ENCODE results near the gene MCRS1.
"Not testable (repeated sequence)": the region's sequence is repeated elsewhere in the genome, so short reads cannot be mapped to it uniquely, and the experiment has no call there.

MCRS1 gene

DNA sequence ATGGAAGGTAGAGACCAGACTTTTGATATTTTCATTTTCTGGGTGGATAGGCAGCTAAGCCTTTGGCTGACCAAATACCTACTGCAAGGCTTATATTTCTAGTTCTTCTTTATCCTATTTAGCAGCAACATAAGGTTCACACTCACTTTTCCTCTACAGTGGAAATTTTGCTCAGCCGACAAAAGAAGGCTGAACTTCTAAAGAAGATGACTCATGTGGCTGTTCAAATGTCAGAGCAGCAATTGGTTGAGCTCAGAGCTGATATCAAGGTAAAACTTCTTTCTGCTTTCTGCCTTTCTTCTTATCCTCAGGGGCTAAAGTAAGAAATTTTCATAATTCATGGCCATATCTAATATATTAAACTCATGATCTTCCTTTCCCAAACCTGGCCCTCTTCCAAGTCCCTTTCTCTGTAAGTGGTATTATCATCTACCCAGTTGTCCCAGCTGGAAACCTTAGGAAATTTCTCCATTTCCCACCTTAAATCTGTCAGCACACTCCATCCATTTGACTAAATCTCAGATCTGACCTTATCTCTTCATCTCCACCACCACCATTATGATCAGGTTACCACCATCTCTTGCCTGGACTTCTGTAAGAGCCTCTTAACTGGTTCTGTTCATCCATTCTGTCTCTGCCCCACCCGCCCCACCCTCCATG lies 48.9 kb downstream of the MCRS1 start:
- no peak for DNase-seq (ENCODE audit: low spot score)

DNA sequence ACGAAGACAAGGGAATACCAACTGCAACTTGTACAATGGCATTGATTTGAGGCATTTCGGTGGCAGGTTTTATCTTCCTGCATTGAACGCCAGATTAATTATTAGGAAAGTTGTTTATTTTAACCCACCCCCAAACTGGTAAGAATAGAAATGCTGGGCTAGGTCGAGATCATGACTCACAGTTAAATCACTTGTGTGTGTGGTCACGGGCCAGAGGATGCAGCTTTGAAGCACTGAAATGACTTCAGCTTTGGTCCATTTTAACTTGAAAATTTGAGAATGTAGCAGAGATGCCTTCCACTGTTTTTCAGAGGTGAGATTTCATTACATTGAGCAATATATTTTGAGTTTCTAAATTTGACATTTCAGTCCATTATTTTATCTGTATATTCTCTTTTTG lies 52.7 kb downstream of the MCRS1 start:
- DNase-seq (ENCODE audit: low spot score) = no peak

DNA sequence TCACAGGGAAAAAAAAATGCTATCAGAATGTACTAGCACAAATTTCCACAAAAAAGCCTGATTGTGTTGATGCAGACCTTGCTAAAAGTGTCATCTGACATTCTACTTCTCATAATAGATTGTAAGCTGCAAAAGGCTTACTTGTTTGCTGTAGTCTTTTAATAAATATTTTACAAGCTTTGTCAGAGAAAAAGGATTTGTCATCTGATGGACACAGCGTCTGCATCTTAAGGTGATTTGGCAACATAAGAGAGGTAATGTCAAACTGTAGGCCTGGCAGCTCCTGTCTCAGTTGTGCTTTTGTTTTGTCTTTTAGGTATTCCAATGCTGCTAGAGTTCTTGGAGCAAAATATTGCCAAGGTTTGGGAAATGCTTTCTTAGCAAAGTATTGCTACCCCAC lies 55.4 kb downstream of the MCRS1 start:
- DNase-seq (ENCODE audit: low spot score) = no peak

DNA sequence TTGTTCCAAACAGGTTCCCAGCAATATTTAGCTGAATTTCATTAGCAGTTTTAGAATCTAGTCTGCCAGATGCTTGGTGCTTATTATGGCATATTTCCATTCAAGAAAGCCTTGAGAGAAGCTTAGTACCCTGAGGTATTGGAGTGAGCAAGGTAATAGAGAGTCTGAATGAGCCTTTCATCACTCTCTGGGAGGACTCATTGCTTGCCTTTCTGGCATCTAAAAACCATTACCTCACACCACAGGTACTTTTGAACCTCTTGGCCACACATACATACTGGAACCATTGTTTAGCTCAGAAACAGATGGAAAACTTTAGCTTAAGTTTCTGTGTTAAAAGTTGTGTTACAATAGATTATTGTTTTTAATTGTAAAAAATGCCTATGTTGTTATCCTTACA lies 56.5 kb downstream of the MCRS1 start:
- no peak for DNase-seq (ENCODE audit: low spot score)

DNA sequence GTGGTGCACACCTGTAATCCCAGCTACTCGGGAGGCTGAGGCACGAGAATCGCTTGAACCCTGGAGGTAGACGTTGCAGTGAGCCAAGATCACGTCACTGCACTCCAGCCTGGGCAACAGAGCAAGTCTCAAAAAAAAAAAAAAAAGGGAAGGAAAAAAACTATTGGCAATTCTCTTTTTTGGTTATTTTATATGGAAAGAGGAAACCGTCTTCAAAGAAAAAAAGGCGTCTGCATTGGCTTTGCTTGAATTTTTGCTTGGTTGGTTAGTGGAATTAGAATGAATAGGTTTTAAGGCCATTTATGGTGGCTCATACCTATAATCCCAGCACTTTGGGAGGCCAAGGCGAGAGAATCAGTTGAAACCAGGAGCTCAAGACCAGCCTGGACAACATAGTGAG lies 58.3 kb downstream of the MCRS1 start:
- DNase-seq (ENCODE audit: low spot score) = not testable (repeated sequence)
